ENCODE measurements around the gene ARR3.

The ARR3 gene

GRCh38 chrX:70331161-70331560 lies 63.0 kb downstream of the ARR3 start:
- Histone ChIP-seq H3K36me3 (ENCODE audit: control insufficient read depth, insufficient read depth, low read length, severe bottlenecking) (no peaks in the 10 kb centered on the region), H3K4me3 (ENCODE audit: low read length) (no peak overlapping the region)

More at GRCh38 chrX:70331161-70331560, 63.0 kb downstream of the ARR3 start:
- Histone ChIP-seq H3K9me3 (ENCODE audit: control insufficient read depth, low read length) (no peaks in the 10 kb centered on the region), H3K4me1 (ENCODE audit: control insufficient read depth, insufficient read depth, low read length) (no peaks in the 10 kb centered on the region), H3K9ac (ENCODE audit: low read length) (no peak overlapping the region), H3K27me3 (replicated peaks; ENCODE audit: control insufficient read depth, insufficient read depth, low read length) (peaks cover 23% of the 10 kb centered on the region)
- DNase-seq (ENCODE audit: low read depth), result no peak

Measured in adipocyte (in vitro differentiated cells).